HG02973 (cell line): ENCODE results near the gene UQCRC1.

ENCODE experiments used
- ATAC-seq: cut with Tn5 transposase; IDR thresholded peaks from one replicate; pipeline ENCODE4 v1.9.1; 2021; ENCODE audit warnings: moderate library complexity; ENCODE audit not compliant: unreplicated experiment

The UQCRC1 gene

GRCh38 chr3:48599509-48600285, 9.7 kb downstream of the UQCRC1 start:
- ATAC-seq, result no peak

- no peak for ATAC-seq
Measured at GRCh38 chr3:48599077-48599501, 10.4 kb downstream of the UQCRC1 start.

DNA sequence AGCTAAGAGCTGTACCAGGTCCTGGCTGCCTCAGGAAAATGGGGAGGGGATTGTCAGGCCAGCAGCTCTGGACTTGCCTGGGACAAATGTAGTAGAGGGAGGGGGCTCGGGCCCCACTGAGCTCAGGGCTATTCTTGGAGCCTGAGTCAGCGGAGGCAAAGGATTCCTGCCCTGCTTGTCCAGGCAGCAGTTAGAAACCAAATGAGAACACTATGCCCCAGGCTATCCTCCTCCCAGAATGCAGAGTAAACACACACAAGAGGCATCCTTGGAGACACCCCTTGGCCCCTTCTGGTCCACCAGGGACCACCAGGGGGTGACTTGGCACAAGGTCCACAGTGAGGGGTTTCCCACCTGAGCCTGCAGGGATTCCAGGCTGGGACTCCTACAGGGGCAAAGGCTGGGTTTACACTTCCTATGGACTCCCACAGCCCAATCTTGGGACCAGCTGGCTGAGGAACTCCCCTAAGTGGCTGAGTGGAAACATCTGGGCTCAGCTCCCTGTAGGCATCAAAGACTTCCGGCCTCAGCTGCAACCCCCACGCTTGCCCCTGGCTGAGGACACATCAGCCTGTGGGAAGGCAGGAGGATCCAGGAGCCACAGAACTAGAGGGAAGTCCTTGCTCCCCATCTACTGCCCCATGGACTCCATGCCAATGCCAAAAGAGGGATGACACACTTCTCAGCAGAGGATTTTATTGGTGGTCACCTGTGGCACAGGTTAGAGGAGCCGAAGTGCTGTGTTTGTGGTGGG, 10.9 kb downstream of the UQCRC1 start:
- no peak for ATAC-seq

GRCh38 chr3:48597408-48597800, 12.0 kb downstream of the UQCRC1 start:
- no peak for ATAC-seq

GRCh38 chr3:48596676-48597407, 12.6 kb downstream of the UQCRC1 start:
- ATAC-seq, result no peak

GRCh38 chr3:48596157-48596556, 13.3 kb downstream of the UQCRC1 start:
- ATAC-seq, result no peak

- no peak for ATAC-seq
Measured at GRCh38 chr3:48595526-48596121, 13.8 kb downstream of the UQCRC1 start.

DNA sequence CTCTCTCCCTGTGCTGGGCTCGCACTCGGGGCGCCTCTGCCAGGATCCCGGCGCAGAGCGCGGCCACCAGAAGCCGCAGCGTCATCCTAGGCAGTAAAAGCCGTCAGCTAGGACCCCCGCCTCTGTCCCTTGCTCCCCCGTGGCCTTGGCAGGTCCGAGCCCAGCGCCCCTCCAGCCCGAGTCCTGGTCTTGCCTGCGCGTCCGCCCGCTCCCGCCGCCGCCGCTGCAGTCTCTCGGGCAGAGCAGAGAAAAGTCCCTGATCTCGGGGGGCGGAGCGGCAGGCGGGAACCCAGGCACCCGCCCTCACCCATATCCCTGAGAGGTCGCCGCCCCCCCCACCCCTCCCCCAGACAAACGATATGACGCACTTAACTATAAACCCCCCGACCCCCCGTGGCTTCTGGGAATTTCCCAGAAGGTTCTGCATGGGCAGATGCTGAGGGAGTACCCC, 14.3 kb downstream of the UQCRC1 start, which contains the start of gene COL7A1:
Gene COL7A1, minus strand, starts transcription at position 255 of the 451 bp plus-strand sequence. Its CDS starts 170 bp downstream, at position 85.
- no peak for ATAC-seq

DNA sequence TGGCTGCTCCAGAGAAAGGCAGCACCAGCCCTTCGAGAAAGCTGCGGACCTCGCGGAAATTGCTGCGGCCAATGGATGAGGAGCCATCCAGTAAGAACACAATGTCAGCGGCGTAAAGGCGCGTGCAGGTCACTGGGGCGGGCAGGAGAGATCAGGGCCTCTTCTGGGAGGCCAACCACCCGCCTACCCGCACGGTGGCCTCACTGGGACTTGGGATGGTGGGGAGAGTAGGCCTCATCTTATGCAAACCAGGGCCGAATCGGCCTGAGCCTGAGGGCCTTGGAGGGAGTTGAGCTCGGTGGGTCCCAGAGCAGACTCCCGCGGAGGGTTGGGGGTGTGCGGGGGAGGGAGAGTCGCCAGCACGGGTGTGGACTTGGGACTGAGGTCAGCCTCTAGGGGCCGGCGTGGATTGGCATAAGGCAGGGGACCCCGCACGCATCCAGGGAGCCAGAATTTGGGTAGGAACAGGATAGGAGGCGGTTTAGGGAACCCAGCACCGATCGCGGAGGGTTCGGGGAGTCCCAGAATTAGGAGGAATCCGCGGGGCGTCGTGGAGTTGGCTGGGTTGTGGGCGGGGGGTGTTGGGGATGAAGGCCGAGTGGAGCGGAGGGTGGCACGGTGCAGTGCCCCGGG, 14.9 kb downstream of the UQCRC1 start:
- ATAC-seq, result no peak

DNA sequence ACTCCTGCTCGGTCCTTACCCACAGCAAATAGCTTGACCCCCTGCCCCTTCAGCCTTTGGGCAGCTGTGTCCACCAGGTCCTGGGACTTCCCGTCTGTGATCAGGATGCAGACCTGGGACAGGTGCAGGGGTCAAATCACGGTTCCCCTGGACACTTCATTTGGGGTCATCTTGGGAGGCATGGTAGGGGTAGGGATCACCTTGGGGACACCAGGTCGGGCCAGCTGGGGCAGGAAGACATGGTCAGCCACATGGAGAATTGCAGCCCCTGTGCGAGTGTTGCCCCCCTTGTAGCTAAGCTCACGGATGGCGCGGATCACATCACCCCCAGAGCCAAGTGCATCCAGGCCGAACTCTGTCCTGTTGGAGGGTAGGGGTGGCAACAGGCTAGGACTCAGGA, 16.1 kb downstream of the UQCRC1 start:
- no peak for ATAC-seq

- ATAC-seq, result no peak
Measured at GRCh38 chr3:48592519-48593087, 16.8 kb downstream of the UQCRC1 start.

DNA sequence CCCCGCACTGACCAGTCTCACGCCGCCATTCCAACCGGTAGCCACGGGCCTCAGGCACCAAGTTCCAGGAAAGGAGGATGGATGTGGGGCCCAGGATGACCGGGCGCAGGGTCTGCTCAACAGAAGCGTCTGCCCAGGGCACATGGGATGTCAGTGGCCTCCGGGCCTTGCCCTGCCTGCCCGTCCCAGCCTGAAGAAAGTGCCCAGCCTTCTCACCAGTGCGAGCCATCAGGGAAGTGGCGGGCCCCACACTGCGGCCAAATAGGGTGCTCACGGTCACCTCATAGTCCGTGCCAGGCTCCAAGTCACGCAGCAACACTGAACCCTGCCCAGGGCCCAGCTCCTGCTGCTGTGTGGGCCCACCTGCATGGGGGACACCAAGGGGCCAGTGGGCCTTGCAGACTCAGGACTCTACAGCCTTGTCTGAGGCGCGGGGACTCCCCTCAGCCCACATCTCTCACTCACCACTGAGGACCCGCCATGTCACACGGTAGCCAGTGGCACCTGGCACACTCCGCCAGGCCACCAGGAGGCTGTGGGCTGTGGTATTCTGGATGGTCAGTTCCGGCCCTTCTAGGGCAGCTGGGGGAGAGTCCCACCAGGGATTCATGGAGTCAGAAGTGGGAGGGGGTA, 17.4 kb downstream of the UQCRC1 start:
- no peak for ATAC-seq

DNA sequence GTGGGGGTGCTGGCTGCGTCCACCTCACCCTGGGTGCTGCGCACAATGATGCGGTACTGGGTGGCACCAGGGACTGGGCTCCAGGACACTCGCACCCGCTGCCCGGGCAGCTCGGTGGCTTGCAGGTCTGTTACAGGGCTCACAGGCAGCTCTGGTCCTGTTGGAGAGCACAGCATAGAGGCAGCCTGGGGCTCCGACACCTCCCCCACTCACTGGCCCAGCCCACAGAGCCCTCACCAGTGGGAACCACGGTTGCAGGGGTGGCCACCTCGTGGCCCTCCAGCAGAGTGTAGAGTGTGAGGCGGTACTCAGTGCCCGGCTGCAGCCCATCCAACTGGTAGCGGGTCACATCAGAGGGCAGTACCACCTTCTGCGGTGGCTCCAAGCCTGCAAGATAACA, 18.0 kb downstream of the UQCRC1 start:
- no peak for ATAC-seq

DNA sequence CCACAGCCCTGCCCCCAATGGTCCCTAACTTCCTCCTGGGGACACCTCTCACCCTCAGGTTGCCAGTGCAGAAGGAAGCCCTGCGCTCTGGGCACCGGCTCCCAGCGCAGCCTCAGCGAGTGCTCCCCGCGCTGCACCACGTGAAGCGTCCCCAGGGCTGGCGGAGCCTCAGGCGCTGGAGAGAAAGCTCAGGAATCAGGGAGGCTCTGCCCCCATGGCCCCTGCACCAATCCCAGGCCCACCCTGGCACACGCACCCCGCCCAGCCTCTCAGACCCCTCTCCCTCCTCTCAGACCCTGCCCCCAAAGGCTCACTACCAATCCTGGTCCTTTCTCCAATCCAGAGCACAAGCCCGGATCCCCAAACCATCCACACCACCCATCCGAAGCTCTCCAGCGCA, 21.2 kb downstream of the UQCRC1 start:
- no peak for ATAC-seq

GRCh38 chr3:48587686-48588085, 21.8 kb downstream of the UQCRC1 start:
- ATAC-seq, result no peak

- no peak for ATAC-seq
Measured at GRCh38 chr3:48585411-48585810, 24.0 kb downstream of the UQCRC1 start.

GRCh38 chr3:48584836-48585235, 24.6 kb downstream of the UQCRC1 start:
- ATAC-seq, result no peak

DNA sequence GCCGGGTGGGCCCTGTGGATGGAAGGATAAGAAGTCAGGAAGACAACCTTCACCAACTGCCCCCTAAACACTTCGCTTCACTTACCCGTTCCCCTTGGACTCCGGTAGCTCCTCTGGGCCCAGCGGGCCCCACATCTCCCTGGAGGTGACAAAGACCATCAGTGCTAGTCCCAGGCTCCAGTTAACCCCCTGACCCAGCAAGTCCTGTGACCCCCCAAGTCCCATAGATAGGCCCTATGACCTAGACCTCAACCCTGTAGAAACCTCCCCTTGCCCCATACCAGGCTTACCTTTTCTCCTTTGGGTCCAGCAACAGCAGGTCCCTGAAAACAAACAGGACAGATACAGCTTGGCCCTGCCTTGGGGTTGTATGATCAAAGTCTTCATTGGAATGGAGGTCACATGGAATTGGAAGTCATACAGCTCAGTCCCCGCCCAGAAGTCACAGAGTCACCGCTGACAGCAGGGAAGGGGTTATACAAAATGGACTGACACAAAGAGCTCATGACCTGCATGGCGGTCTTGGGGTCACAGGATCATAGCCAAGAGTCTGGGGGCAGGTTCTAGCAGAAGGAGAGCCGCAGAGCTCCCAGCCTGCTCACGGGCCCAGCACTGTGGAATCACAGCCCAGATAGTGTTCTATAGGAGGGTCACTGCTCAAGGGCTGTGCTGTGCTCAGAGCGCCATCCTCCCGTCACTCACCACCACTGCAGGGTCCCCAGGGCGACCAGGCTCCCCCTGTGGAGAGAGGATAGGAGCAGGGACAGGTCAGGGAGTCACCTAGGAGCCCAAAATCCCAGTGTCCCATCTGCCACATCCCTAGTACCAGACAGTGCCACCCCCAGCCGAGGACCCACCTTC, 27.6 kb downstream of the UQCRC1 start:
- ATAC-seq, result no peak

DNA sequence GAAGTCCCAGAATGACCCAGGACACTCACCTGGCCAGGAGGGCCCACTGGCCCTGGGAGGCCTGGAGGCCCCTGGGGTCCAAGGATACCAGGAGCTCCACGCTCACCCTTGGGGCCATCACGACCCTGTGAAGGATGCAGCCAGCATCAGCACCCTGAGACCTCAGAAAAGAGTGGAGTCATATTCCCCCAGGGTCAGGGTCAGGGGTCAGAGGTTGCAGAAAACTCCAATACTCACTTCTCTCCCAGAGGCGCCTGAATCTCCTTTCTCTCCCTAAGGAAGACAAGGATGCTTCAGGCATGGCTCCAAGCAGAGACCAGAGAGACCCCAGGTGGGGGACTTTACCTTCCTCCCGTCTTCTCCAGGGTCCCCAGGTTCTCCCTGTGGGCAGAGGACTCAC, 32.8 kb downstream of the UQCRC1 start:
- ATAC-seq, result no peak
